HCT116 (cell line): ENCODE results near the gene SUGCT. TPM values are rescaled to one million over a fixed set of nuclear protein-coding genes. Genes with fewer than 3 reads are reported as not detected.

ENCODE experiments used
- ATAC-seq: fragments of 200-7000 bp; cut with Tn5 transposase; 2 replicates; pipeline ENCODE4 v1.9.1; 2020; ENCODE audit warnings: mild to moderate bottlenecking, moderate library complexity
- BruUV-seq: library from RNA; stranded (reverse); fragments of 400-500 nt; replicated peaks from 2 replicates; lab custom pipeline; 2021; lab: Mats Ljungman, UMichigan
- CTCF ChIA-PET: fragments of 300-600 bp; sonication (Branson Sonifier 250); formaldehyde crosslinking; loops from one replicate; lab custom pipeline; 2021; ENCODE audit warnings: antibody characterized with exemption; lab: Charles Lee
- POLR2A ChIA-PET: fragments of 300-600, 350-600 bp; sonication (Branson Sonifier 250); formaldehyde crosslinking; loops from one replicate; lab custom pipeline; 2021; ENCODE audit warnings: antibody characterized with exemption; lab: Charles Lee
- RAD21 ChIA-PET, 2 experiments: fragments of 300-600 bp; sonication (Branson Sonifier 250); formaldehyde crosslinking; loops; one replicate each; lab custom pipeline; 2023; ENCODE audit warnings: low total read pairs in 2 of 2; ENCODE audit not compliant: uncharacterized antibody in 2 of 2, unreplicated experiment in 2 of 2, low non-redundant PET in 1 of 2; lab: Charles Lee
- DNase-seq: peaks from one replicate; pipeline ENCODE4 v3.0.0-alpha.2; 2010; ENCODE audit warnings: low read depth, low spot score
- H2AFZ ChIP-seq: fragments of 200-600 bp; shearing (Covaris generic), sonication (generic); 2 replicates; pipeline ENCODE4 v1.6.1; 2017; ENCODE audit warnings: low read depth, mixed run types, mixed read lengths, antibody characterized with exemption, low read length; ENCODE audit not compliant: poor library complexity, severe bottlenecking
- H3K27ac ChIP-seq: 2 replicates; pipeline ENCODE4 v1.5.1; 2012; ENCODE audit warnings: low read depth, low read length
- H3K27me3 ChIP-seq: fragments of 200-600 bp; sonication (generic); 2 replicates; pipeline ENCODE4 v1.6.1; 2016; ENCODE audit warnings: mixed run types, low read length, mixed read lengths; ENCODE audit not compliant: insufficient read depth
- H3K36me3 ChIP-seq, 2 experiments: fragments of 200-500 bp in 1 of 2; fragments of 200-600 bp in 1 of 2; sonication (Bioruptor generic) in 1 of 2; sonication (generic) in 1 of 2; 2 replicates each; pipeline versions ENCODE4 v1.5.1 to v1.6.1; 2014 to 2016; ENCODE audit warnings: low read length in 2 of 2, inconsistent platforms in 1 of 2, mixed read lengths in 1 of 2, mixed run types in 1 of 2; ENCODE audit not compliant: insufficient read depth in 2 of 2, control insufficient read depth in 1 of 2
- H3K4me1 ChIP-seq, 2 experiments: fragments of 200-600 bp in 1 of 2; sonication (generic) in 1 of 2; 2 replicates each; pipeline versions ENCODE4 v1.5.1 to v1.6.1; 2012 to 2017; ENCODE audit warnings: low read length in 2 of 2, inconsistent platforms in 1 of 2, mild to moderate bottlenecking in 1 of 2, mixed read lengths in 1 of 2, mixed run types in 1 of 2, moderate library complexity in 1 of 2; ENCODE audit not compliant: insufficient read depth in 2 of 2, control insufficient read depth in 1 of 2
- H3K4me2 ChIP-seq: fragments of 200-600 bp; sonication (generic); 2 replicates; pipeline ENCODE4 v1.6.1; 2017; ENCODE audit warnings: mixed run types, low read length, mixed read lengths
- H3K4me3 ChIP-seq, 2 experiments: fragments of 200-600 bp in 1 of 2; sonication (generic) in 1 of 2; replicated peaks in 1 of 2; 2 replicates each; pipeline ENCODE4 v1.5.1; 2011 to 2016; ENCODE audit warnings: low read length in 2 of 2, control low read depth in 1 of 2, low read depth in 1 of 2, mild to moderate bottlenecking in 1 of 2, mixed read lengths in 1 of 2, mixed run types in 1 of 2
- H3K79me2 ChIP-seq: fragments of 200-600 bp; sonication (generic); 2 replicates; pipeline ENCODE4 v1.6.1; 2017; ENCODE audit warnings: mild to moderate bottlenecking, mixed run types, low read length, moderate library complexity, mixed read lengths; ENCODE audit not compliant: insufficient read depth
- H3K9ac ChIP-seq: fragments of 200-600 bp; sonication (generic); 2 replicates; pipeline ENCODE4 v1.6.1; 2016; ENCODE audit warnings: low read length, mixed read lengths
- H3K9me2 ChIP-seq: fragments of 200-600 bp; sonication (generic), shearing (Covaris generic); 2 replicates; pipeline ENCODE4 v1.6.1; 2017; ENCODE audit warnings: mixed run types, mild to moderate bottlenecking, moderate library complexity; ENCODE audit not compliant: insufficient read depth
- H3K9me3 ChIP-seq, 2 experiments: fragments of 200-500 bp in 1 of 2; fragments of 200-600 bp in 1 of 2; sonication (Bioruptor generic) in 1 of 2; sonication (generic) in 1 of 2; 2 replicates each; pipeline ENCODE4 v1.6.1; 2014 to 2017; ENCODE audit warnings: low read length in 2 of 2, mixed read lengths in 2 of 2, inconsistent platforms in 1 of 2, low read depth in 1 of 2, mild to moderate bottlenecking in 1 of 2, mixed run types in 1 of 2, moderate library complexity in 1 of 2; ENCODE audit not compliant: control insufficient read depth in 1 of 2, insufficient read depth in 1 of 2
- H4K20me1 ChIP-seq: fragments of 200-600 bp; sonication (generic), shearing (Covaris generic); 2 replicates; pipeline ENCODE4 v1.6.1; 2017; ENCODE audit warnings: mixed run types, mild to moderate bottlenecking, moderate library complexity; ENCODE audit not compliant: insufficient read depth
- ATF3 ChIP-seq: IDR thresholded peaks from 2 replicates; pipeline ENCODE4 v1.6.1; 2012
- CBX3 ChIP-seq: IDR thresholded peaks from 2 replicates; pipeline ENCODE4 v1.6.1; 2012; ENCODE audit warnings: low read depth
- CEBPB ChIP-seq: IDR thresholded peaks from 2 replicates; pipeline ENCODE4 v1.6.1; 2012; ENCODE audit warnings: low read depth
- EGR1 ChIP-seq: IDR thresholded peaks from 2 replicates; pipeline ENCODE4 v1.6.1; 2012; ENCODE audit warnings: low read depth
- ELF1 ChIP-seq: IDR thresholded peaks from 2 replicates; pipeline ENCODE4 v1.6.1; 2012; ENCODE audit warnings: low read depth, borderline replicate concordance
- EZH2 ChIP-seq: fragments of 200-600 bp; sonication (generic); IDR thresholded peaks from 2 replicates; pipeline ENCODE4 v1.6.1; 2017; ENCODE audit warnings: antibody characterized with exemption, mixed run types
- EZH2phosphoT487 ChIP-seq: fragments of 200-600 bp; IDR thresholded peaks from 2 replicates; pipeline ENCODE4 v1.6.1; 2018; ENCODE audit warnings: antibody characterized with exemption, borderline replicate concordance
- FOSL1 ChIP-seq: IDR thresholded peaks from 2 replicates; pipeline ENCODE4 v1.6.1; 2012; ENCODE audit warnings: low read depth
- JUND ChIP-seq: IDR thresholded peaks from 2 replicates; pipeline ENCODE4 v1.6.1; 2012
- POLR2AphosphoS5 ChIP-seq: IDR thresholded peaks from 2 replicates; pipeline ENCODE4 v1.6.1; 2011; ENCODE audit warnings: mild to moderate bottlenecking, low read depth, low read length, moderate library complexity
- RAD21 ChIP-seq: IDR thresholded peaks from 2 replicates; pipeline ENCODE4 v1.6.1; 2012; ENCODE audit warnings: low read depth, mild to moderate bottlenecking
- REST ChIP-seq: IDR thresholded peaks from 2 replicates; pipeline ENCODE4 v1.6.1; 2012; ENCODE audit warnings: low read depth
- SIN3A ChIP-seq: IDR thresholded peaks from 2 replicates; pipeline ENCODE4 v1.6.1; 2012; ENCODE audit warnings: low read depth
- SP1 ChIP-seq: IDR thresholded peaks from 2 replicates; pipeline ENCODE4 v1.6.1; 2012; ENCODE audit warnings: low read depth
- TCF7L2 ChIP-seq: IDR thresholded peaks from 2 replicates; pipeline ENCODE4 v1.7.0; 2011; ENCODE audit warnings: borderline replicate concordance, inconsistent platforms; ENCODE audit not compliant: insufficient read depth, insufficient read length; ENCODE audit errors: extremely low read depth
- YY1 ChIP-seq: IDR thresholded peaks from 2 replicates; pipeline ENCODE4 v1.6.1; 2011; ENCODE audit warnings: low read length, low read depth, moderate library complexity, mild to moderate bottlenecking; ENCODE audit not compliant: insufficient replicate concordance; ENCODE audit errors: extremely low read depth
- ZFX ChIP-seq: fragments of 450-650 bp; IDR thresholded peaks from 2 replicates; pipeline ENCODE4 v1.6.1; 2017
- intact Hi-C: fragments of 100-400 bp; cut with micrococcal nuclease; formaldehyde crosslinking; loops from 2 replicates; pipeline ENCODE4 v1.10.0; 2022
- total RNA-seq: library from RNA; stranded (reverse); gene quantifications from one replicate; pipeline ENCODE4 v1.2.1, GENCODE V29; 2021; ENCODE audit not compliant: unreplicated experiment

Gene SUGCT
- total RNA-seq, 1 experiment from 2014 or later: 4.4 TPM

GRCh38 chr7:40571796-40572195 is 437.0 kb downstream of the SUGCT start:
- Histone ChIP-seq H3K4me1 (no peaks in the 10 kb centered on the region), H3K27me3 (no peaks in the 10 kb centered on the region), H2AFZ (no peak overlapping the region), H3K36me3 (no peaks in the 10 kb centered on the region), H3K9ac (no peak overlapping the region), H3K4me2 (no peak overlapping the region), H3K79me2 (no peaks in the 10 kb centered on the region), H4K20me1 (no peaks in the 10 kb centered on the region), H3K27ac (no peak overlapping the region), H3K4me3 (no peak overlapping the region), H3K9me2 (no peaks in the 10 kb centered on the region), H3K9me3 (no peaks in the 10 kb centered on the region)
- ChIA-PET POLR2A (no interaction called here), RAD21 (no interaction called here), CTCF (no interaction called here)
- TF ChIP-seq POLR2AphosphoS5: no peak
- no peak for TF ChIP-seq YY1
- no peak for TF ChIP-seq TCF7L2
- TF ChIP-seq SIN3A: no peak
- no peak for TF ChIP-seq CBX3
- no peak for TF ChIP-seq SP1
- TF ChIP-seq ZFX: no peak
- no peak for TF ChIP-seq EGR1
- TF ChIP-seq CEBPB: no peak
- no peak for TF ChIP-seq JUND
- no peak for TF ChIP-seq ELF1
- ATAC-seq (no peak), DNase-seq (no peak)
- intact Hi-C loops: no loop called here
- BruUV-seq: no TSS peak

DNA sequence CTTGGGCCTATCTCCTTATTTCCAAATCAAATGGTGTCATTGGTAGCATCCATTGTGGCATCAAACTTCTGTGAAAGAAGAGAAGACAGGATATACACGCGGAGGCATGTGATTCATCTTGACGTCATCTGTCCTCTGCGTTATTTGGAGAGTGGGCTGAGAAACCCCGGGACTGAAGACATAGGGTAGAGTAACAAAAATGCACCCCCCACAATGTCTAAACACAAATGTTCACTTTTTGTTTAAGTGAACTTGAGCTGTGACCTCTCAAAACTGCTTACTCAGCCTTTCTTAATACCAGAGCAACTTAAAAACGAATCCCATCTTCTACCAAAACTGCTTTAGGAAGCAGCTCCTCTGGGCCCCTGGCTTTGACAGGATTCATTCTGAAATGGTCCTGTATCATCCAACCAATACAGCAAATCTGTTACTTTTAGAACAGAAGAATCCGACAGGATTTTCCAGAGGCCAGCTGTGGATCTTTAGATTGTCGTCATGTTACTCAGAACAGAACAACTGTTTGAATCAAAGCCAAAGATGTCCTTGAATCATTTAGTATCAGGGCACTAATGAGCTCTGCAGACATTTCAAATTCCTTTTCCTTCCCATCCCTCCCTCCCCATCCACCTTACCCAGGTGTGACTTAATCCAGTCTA is 438.1 kb downstream of the SUGCT start:
- H3K4me2 ChIP-seq: no peak overlapping the region
- H3K79me2 ChIP-seq: no peaks in the 10 kb centered on the region
- H3K27ac ChIP-seq: no peak overlapping the region
- CTCF ChIA-PET: no interaction called here
- intact Hi-C loops: no loop called here
- DNase-seq (no peak), ATAC-seq (no peak)
- no peaks in the 10 kb centered on the region for H4K20me1 ChIP-seq
- H3K9ac ChIP-seq: no peak overlapping the region
- no TSS peak for BruUV-seq
- no peaks in the 10 kb centered on the region for H3K4me1 ChIP-seq
- H3K27me3 ChIP-seq: no peaks in the 10 kb centered on the region
- no peaks in the 10 kb centered on the region for H3K9me3 ChIP-seq
- no peaks in the 10 kb centered on the region for H3K36me3 ChIP-seq
- no peak overlapping the region for H3K4me3 ChIP-seq
- TF ChIP-seq FOSL1 (no peak), RAD21 (no peak), EGR1 (no peak), EZH2 (no peak), EZH2phosphoT487 (no peak), CBX3 (no peak), POLR2AphosphoS5 (no peak), REST (no peak), CEBPB (no peak), ATF3 (no peak), SIN3A (no peak), SP1 (no peak), YY1 (no peak), JUND (no peak)
- TF ChIP-seq, all 23 proteins: peak for 0
- no peaks in the 10 kb centered on the region for H3K9me2 ChIP-seq
- POLR2A ChIA-PET: no interaction called here
- no peak overlapping the region for H2AFZ ChIP-seq
- RAD21 ChIA-PET: no interaction called here
